ENCODE measurements around the gene ADM2.

Gene ADM2

DNA sequence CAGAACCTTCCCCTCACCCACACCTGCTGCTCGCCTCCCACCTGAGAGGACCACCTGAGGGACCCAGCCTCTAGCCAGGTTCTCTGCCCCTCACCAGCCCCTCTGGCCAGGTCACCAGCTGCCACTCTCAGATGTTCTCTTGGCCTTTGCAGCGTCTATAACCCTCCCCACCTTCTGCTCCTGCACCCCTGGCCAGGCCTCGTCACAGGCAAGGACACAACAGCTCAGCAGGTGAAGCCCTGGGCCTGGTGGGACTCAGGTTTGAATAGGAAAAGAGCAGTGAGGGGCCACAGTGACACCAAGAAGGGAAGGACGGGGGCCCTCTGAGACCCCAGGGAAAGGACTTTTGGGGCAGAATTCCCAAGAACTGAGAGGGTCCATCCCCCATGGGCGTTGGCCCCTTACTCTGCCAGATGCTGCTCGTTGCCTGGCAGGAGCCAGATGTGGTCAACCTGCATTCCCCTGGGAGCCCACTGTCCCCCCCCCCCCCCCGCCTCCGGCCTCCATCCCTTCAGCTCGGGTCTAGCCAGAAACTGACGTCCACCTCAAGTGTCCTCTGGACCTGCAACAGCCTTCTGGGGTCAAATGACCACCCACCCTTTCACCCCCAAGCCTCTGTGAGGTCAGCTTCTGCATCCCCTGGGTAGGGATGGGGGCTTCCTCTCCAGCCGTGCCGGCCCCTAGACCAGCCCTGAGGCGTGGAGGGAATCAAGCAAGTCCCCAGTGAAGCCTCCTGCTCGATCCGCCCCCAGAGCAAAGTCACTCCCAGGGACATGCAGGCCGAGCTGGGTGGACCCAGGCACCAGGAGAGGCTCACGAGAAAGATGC, 35.2 kb upstream of the ADM2 start:
- ChIA-PET CTCF (no interaction called here), POLR2A (no interaction called here)
- no peak for DNase-seq (ENCODE audit: extremely low spot score)
- TF ChIP-seq CTCF (IDR thresholded peaks at IDR 0.05; ENCODE audit: control extremely low read depth, extremely low read depth, low read depth, missing control alignments): no peak

- CTCF ChIA-PET: no interaction called here
- no peak for DNase-seq (ENCODE audit: extremely low spot score)
- TF ChIP-seq CTCF (IDR thresholded peaks at IDR 0.05; ENCODE audit: control extremely low read depth, extremely low read depth, low read depth, missing control alignments): no peak
- POLR2A ChIA-PET: no interaction called here
Measured at GRCh38 chr22:50446708-50447575, 34.4 kb upstream of the ADM2 start.

DNA sequence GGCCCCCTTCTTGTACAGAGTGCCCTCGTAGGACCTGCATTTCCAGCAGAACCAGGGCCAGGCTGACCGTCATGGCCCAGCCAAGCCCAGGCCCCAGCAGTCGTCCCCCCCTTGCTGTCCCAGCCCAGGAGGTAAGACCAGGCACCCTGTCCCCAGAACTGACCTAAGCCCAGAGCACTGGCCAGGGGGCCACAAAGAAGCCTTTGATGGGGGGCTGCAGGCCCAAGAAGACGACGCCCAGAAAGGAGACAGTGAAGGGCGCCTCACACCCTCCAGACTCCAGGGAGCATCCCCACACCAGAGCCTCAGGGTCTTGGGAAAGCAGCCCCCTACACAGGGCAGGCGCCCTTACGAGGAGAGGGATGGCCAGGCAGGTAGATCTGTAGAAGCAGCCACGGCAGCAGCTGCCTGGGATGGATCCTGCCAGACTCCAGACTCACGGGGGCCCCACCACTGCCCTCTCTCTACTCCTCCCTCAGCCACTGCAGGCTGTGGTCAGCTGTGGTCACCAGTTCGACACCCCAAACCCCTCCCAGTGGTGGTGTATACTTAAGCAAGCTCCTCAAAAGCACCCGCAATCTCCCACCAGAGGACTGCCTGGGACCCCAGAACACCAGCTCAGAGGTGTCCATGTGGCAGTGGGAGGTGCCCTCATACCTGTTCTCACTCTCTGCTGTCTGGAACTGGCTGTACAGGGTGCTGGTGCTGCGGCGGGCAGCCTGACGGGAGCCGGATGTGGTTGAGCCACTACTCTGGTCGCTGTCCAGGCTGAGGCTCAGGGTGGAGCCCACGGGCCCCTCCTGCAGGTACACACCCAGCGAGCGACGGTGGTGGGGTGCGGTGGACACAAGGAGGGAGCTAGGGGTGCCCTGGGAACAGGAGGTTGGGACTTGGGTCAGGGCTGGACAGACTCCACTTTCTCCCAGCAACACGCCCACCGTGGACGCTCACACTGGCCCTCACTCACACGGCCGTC, 33.5 kb upstream of the ADM2 start:
- CTCF ChIA-PET: no interaction called here
- TF ChIP-seq CTCF (IDR thresholded peaks at IDR 0.05; ENCODE audit: control extremely low read depth, extremely low read depth, low read depth, missing control alignments): no peak
- POLR2A ChIA-PET: no interaction called here
- no peak for DNase-seq (ENCODE audit: extremely low spot score)

DNA sequence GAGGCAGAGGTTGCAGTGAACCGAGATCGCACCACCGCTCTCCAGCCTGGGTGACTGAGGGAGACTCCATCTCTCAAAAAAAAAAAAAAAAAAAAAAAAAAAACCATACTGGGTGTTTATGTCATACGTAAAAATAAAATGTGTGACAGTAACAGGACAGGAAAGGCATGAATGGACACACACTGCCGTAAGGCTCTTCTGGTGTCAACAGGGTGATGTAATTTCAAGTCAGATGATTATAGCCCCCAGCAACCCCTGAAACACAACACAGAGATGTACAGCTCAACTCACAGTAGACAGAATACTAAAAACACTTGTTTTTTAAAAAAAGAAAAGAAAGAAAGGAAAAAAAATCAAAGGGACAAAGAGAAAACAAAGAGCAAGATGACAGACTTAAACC, 28.7 kb upstream of the ADM2 start:
- DNase-seq (ENCODE audit: extremely low spot score): no peak
- ChIA-PET CTCF (no interaction called here), POLR2A (interaction anchor here (0.6 kb wide), 1 partner anchor 32 kb away, joined by 4 read pairs; no protein-coding TSS in a partner anchor)
- no peak for TF ChIP-seq CTCF (IDR thresholded peaks at IDR 0.05; ENCODE audit: control extremely low read depth, extremely low read depth, low read depth, missing control alignments)

DNA sequence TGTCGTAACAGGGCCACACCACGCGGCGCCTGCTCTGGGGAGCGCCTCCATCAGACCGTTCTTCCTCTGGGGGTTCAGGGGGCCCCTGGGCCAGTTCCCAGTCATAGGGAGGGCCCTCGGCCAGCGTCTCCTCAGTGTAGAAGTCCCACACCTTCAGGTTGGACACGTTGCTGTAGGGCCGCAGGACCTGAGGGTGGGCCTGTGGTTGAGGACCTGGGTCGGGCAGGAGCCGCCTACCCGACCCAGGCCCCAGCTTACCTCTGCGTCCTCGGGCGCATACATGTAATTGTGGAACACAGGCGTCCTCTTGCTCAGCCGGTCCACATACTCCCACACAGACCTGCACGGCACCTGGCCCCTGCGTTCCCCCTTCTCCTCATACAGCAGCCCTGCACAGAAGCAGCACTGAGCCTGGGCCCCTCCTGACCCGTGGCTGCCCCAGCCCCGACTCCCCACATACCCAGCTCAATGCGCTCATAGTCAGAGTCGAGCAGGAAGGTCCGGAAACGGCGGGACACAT, 26.7 kb upstream of the ADM2 start:
- ChIA-PET POLR2A (no interaction called here), CTCF (interaction anchor here (1.4 to 2.0 kb wide), 2 partner anchors 12 to 108 kb away, joined by 3 to 6 read pairs; partner anchors contain the start of gene SYCE3)
- DNase-seq (ENCODE audit: extremely low spot score): no peak
- TF ChIP-seq CTCF (IDR thresholded peaks at IDR 0.05; ENCODE audit: control extremely low read depth, extremely low read depth, low read depth, missing control alignments): no peak
